ENCODE results near the gene SLC25A33. TPM values are rescaled to one million over a fixed set of nuclear protein-coding genes. Genes with fewer than 3 reads are reported as not detected.

The SLC25A33 gene
- total RNA-seq: 6.4 TPM

GRCh38 chr1:9539165-9539828 is at the start of gene SLC25A33:
Gene SLC25A33, plus strand, starts transcription at chr1:9539465. Its CDS starts 227 bp downstream, at chr1:9539692.
- peak; percentile 95 to 98 for DNase-seq (ENCODE audit: extremely low spot score in 2 of 2)
- no peaks in the 10 kb centered on the region for H3K27me3 ChIP-seq
- peak within 1 kb of the TSS; percentile 57 to 71 for H3K4me3 ChIP-seq
- intact Hi-C loops (cut with DNase I): no loop called here
- peak within 1 kb of the TSS; percentile 87 for H3K27ac ChIP-seq
- no peaks in the 10 kb centered on the region for H3K9me3 ChIP-seq
- peaks cover 18% of the 10 kb centered on the region for H3K4me1 ChIP-seq
- H3K36me3 ChIP-seq: no peaks in the 10 kb centered on the region
- TF ChIP-seq CTCF (IDR thresholded peaks at IDR 0.05): no peak
- peak; percentile 68 to 92 for TF ChIP-seq POLR2A (IDR thresholded peaks at IDR 0.05)
- TF ChIP-seq POLR2AphosphoS5 (IDR thresholded peaks at IDR 0.05; ENCODE audit: insufficient read depth in 1 of 2, low read depth in 1 of 2): peak; percentile 43 to 61

- Histone ChIP-seq H3K27me3 (no peaks in the 10 kb centered on the region), H3K9me3 (no peaks in the 10 kb centered on the region), H3K27ac (no peak overlapping the region), H3K4me1 (peaks cover 14% of the 10 kb centered on the region), H3K4me3 (no peak overlapping the region), H3K36me3 (no peaks in the 10 kb centered on the region)
- DNase-seq (ENCODE audit: extremely low spot score in 2 of 2): no peak
- TF ChIP-seq POLR2AphosphoS5 (IDR thresholded peaks at IDR 0.05; ENCODE audit: insufficient read depth in 1 of 2, low read depth in 1 of 2) (peak; percentile 50 to 59), CTCF (IDR thresholded peaks at IDR 0.05) (peak; percentile 92 to 94 (median 92)), POLR2A (IDR thresholded peaks at IDR 0.05) (no peak)
- intact Hi-C loops (cut with DNase I): no loop called here
Measured at GRCh38 chr1:9490605-9491339, 48.5 kb upstream of the SLC25A33 start.

- TF ChIP-seq POLR2AphosphoS5 (IDR thresholded peaks at IDR 0.05; ENCODE audit: insufficient read depth in 1 of 2, low read depth in 1 of 2) (no peak), CTCF (IDR thresholded peaks at IDR 0.05) (no peak), POLR2A (IDR thresholded peaks at IDR 0.05) (no peak)
- no peaks in the 10 kb centered on the region for H3K9me3 ChIP-seq
- no peak overlapping the region for H3K4me3 ChIP-seq
- no peaks in the 10 kb centered on the region for H3K36me3 ChIP-seq
- H3K27ac ChIP-seq: no peak overlapping the region
- intact Hi-C loops (cut with DNase I): no loop called here
- H3K4me1 ChIP-seq: peaks cover 14% of the 10 kb centered on the region
- DNase-seq (ENCODE audit: extremely low spot score in 2 of 2): no peak
- H3K27me3 ChIP-seq: no peaks in the 10 kb centered on the region
Measured at GRCh38 chr1:9493326-9493725, 45.9 kb upstream of the SLC25A33 start.

GRCh38 chr1:9494936-9495758 is 44.1 kb upstream of the SLC25A33 start:
- peak; percentile 86 to 99 (median 94) for TF ChIP-seq CTCF (IDR thresholded peaks at IDR 0.05)
- TF ChIP-seq POLR2A (IDR thresholded peaks at IDR 0.05): no peak
- TF ChIP-seq POLR2AphosphoS5 (IDR thresholded peaks at IDR 0.05; ENCODE audit: insufficient read depth in 1 of 2, low read depth in 1 of 2): no peak
- no peak for DNase-seq (ENCODE audit: extremely low spot score in 2 of 2)
- Histone ChIP-seq H3K4me3 (peak overlapping the region; percentile 21 to 32), H3K36me3 (no peaks in the 10 kb centered on the region), H3K9me3 (no peaks in the 10 kb centered on the region), H3K27ac (no peak overlapping the region), H3K4me1 (peaks cover 14% of the 10 kb centered on the region), H3K27me3 (no peaks in the 10 kb centered on the region)
- intact Hi-C loops (cut with DNase I): loop anchor here (5.0 kb wide), 1 partner anchor 77 kb away; no protein-coding TSS in a partner anchor
